CD4-positive, alpha-beta T cell (primary cell): ENCODE data around the gene EFNA4. TPM values are rescaled to one million over a fixed set of nuclear protein-coding genes. Genes with fewer than 3 reads are reported as not detected.

Experiments used
- ATAC-seq: fragments of 200-7000 bp; cut with Tn5 transposase; one replicate; pipeline ENCODE4 v1.10.0; 2022; ENCODE audit warnings: mild to moderate bottlenecking; ENCODE audit not compliant: poor library complexity
- CTCF ChIA-PET: fragments of 350-600 bp; sonication (Branson Sonifier 250); formaldehyde crosslinking; loops from one replicate; lab custom pipeline; 2021; ENCODE audit warnings: antibody characterized with exemption, inconsistent platforms; lab: Charles Lee
- POLR2A ChIA-PET: fragments of 350-600 bp; sonication (Branson Sonifier 250); formaldehyde crosslinking; loops from one replicate; lab custom pipeline; 2021; ENCODE audit warnings: antibody characterized with exemption, inconsistent platforms; lab: Charles Lee
- DNase-seq, 14 experiments: peaks; one replicate each; pipeline ENCODE4 v3.0.0-alpha.2; 2013 to 2020; ENCODE audit warnings: mixed read lengths in 2 of 14
- H3K27ac ChIP-seq, 2 donors: one replicate each; pipeline versions ENCODE4 v1.5.1 to v1.7.0; 2013; ENCODE audit warnings: low read length in 2 of 2, low read depth in 1 of 2, mild to moderate bottlenecking in 1 of 2
- H3K27me3 ChIP-seq, 2 experiments: 1 replicate in 1 of 2; 2 replicates in 1 of 2; pipeline versions ENCODE4 v1.6.1 to v1.7.0; 2013; ENCODE audit warnings: low read length in 2 of 2, control low read depth in 1 of 2, mild to moderate bottlenecking in 1 of 2, moderate library complexity in 1 of 2; ENCODE audit not compliant: insufficient read depth in 2 of 2, control insufficient read depth in 1 of 2
- H3K36me3 ChIP-seq: one replicate; pipeline ENCODE4 v1.6.1; 2013; ENCODE audit warnings: low read length, control low read depth; ENCODE audit not compliant: insufficient read depth
- H3K4me1 ChIP-seq: one replicate; pipeline ENCODE4 v1.6.1; 2013; ENCODE audit warnings: low read length, control low read depth; ENCODE audit not compliant: insufficient read depth
- H3K4me3 ChIP-seq: one replicate; pipeline ENCODE4 v1.5.1; 2013; ENCODE audit warnings: mild to moderate bottlenecking, low read length, moderate library complexity
- H3K9me3 ChIP-seq, 2 experiments: 1 replicate in 1 of 2; 2 replicates in 1 of 2; pipeline versions ENCODE4 v1.6.1 to v1.7.0; 2013; ENCODE audit warnings: low read length in 2 of 2, mild to moderate bottlenecking in 2 of 2, control low read depth in 1 of 2, moderate library complexity in 1 of 2; ENCODE audit not compliant: control insufficient read depth in 1 of 2, insufficient read depth in 1 of 2
- H3K27ac Mint-ChIP-seq: one replicate; pipeline ENCODE4 v1.8.0; 2020; ENCODE audit warnings: mixed read lengths
- H3K27me3 Mint-ChIP-seq: one replicate; pipeline ENCODE4 v1.8.0; 2021; ENCODE audit warnings: mixed read lengths
- H3K36me3 Mint-ChIP-seq: one replicate; pipeline ENCODE4 v1.8.0; 2021; ENCODE audit warnings: low read depth, mixed read lengths
- H3K4me1 Mint-ChIP-seq: one replicate; pipeline ENCODE4 v1.8.0; 2021; ENCODE audit warnings: low read depth, mixed read lengths
- H3K4me3 Mint-ChIP-seq: one replicate; pipeline ENCODE4 v1.8.0; 2020; ENCODE audit warnings: mild to moderate bottlenecking, mixed read lengths
- H3K9me3 Mint-ChIP-seq: one replicate; pipeline ENCODE4 v1.8.0; 2020; ENCODE audit warnings: mixed read lengths
- intact Hi-C, 2 experiments: fragments of 100-400 bp; cut with DNase I in 1 of 2; cut with micrococcal nuclease in 1 of 2; formaldehyde crosslinking; loops; one replicate each; pipeline versions ENCODE4 v1.15.1 to v1.9.0; 2023 to 2025; cut with DNase I, micrococcal nuclease
- total RNA-seq, 174 experiments: library from RNA in 2 of 174; stranded (reverse) in 2 of 174; gene quantifications; one replicate each; pipeline ENCODE4 v1.2.3 and lab custom pipeline; 2021 to 2026
- TF ChIP-seq, protein P1 (sequence below): fragments of 200-600 bp; IDR thresholded peaks from one replicate; pipeline ENCODE4 v1.8.0; 2022; ENCODE audit warnings: antibody characterized with exemption, mild to moderate bottlenecking

The EFNA4 gene
- total RNA-seq, 2 experiments from 2014 or later: 2.4 to 3.3 TPM

DNA sequence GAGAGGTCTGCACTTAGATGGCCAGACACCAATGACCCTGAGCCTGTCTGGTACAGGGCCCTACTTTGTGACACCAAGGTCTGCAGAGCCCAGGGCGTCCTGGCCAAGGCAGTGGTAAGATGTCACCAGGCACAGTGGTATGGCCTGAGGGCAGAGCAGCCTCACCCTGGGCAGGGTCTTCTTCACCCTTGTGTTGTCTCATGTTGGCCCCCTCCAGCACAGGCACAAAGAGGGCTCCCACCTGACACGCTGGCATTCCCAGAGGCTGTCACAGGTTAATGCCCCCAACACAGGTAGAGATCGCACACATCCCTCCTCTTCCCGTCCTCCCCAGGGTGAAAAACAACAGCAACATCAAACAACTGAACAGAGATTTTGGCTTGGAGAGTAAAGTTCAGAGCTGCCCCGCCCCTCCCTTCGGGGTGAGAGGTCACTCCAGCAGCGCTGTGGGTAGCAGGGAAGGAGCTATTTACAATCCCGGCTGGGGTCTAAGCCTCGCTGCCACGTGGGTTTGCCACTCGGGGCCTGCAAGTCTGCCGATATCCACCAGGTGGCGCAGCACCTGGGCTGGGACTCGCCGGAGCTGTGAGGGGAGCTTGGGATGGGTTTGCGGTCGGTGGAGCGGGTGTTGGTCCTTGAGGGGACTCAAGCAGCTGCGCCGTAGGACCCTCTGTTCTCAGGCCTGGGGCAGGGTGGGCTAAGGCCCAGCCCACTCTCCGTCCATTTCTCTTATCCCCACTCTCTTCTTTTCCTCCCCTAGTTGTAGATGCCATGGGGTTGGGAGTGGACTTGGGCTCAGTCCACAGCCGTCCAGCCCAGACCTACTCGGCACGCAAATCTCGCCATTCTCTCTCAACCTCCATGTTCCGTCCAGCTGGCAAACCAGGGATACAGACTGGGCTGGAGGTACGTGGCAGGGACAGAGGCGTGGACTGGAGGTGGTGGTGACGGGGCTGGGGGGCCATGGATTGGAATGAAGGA lies 27.8 kb downstream of the EFNA4 start:
- ATAC-seq (peak; percentile 91), DNase-seq (peak; percentile 67 to 88 (median 76))
- Histone ChIP-seq H3K27me3 (no peaks in the 10 kb centered on the region), H3K4me3 (no peak overlapping the region), H3K36me3 (no peaks in the 10 kb centered on the region), H3K4me1 (peaks cover 13% of the 10 kb centered on the region), H3K27ac (no peak overlapping the region), H3K9me3 (no peaks in the 10 kb centered on the region)
- Mint-ChIP-seq H3K4me3 (no peak overlapping the region), H3K27ac (no peak overlapping the region), H3K4me1 (peaks cover 10% of the 10 kb centered on the region), H3K9me3 (no peaks in the 10 kb centered on the region), H3K36me3 (no peaks in the 10 kb centered on the region), H3K27me3 (no peaks in the 10 kb centered on the region)
- intact Hi-C loops: loop anchor here (1.0 to 10.0 kb wide), 5 partner anchors 36 to 503 kb away; partner anchors contain the start of gene EFNA1 (in 1 of the 2)
- CTCF ChIA-PET: interaction anchor here (0.5 to 2.0 kb wide), 21 partner anchors 11 to 517 kb away, joined by 3 to 29 read pairs (median 4); partner anchors contain the start of genes ADAM15, DPM3, KRTCAP2 and PYGO2
- TF ChIP-seq, protein P1, sequence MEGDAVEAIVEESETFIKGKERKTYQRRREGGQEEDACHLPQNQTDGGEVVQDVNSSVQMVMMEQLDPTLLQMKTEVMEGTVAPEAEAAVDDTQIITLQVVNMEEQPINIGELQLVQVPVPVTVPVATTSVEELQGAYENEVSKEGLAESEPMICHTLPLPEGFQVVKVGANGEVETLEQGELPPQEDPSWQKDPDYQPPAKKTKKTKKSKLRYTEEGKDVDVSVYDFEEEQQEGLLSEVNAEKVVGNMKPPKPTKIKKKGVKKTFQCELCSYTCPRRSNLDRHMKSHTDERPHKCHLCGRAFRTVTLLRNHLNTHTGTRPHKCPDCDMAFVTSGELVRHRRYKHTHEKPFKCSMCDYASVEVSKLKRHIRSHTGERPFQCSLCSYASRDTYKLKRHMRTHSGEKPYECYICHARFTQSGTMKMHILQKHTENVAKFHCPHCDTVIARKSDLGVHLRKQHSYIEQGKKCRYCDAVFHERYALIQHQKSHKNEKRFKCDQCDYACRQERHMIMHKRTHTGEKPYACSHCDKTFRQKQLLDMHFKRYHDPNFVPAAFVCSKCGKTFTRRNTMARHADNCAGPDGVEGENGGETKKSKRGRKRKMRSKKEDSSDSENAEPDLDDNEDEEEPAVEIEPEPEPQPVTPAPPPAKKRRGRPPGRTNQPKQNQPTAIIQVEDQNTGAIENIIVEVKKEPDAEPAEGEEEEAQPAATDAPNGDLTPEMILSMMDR: peak; percentile 91
- POLR2A ChIA-PET: interaction anchor here (1.0 to 1.1 kb wide), 3 partner anchors 21 to 81 kb away, joined by 3 to 9 read pairs (median 7); partner anchors contain the start of gene KRTCAP2

GRCh38 chr1:155092131-155092530 lies 28.6 kb downstream of the EFNA4 start:
- Histone ChIP-seq H3K4me1 (peaks cover 9% of the 10 kb centered on the region), H3K4me3 (no peak overlapping the region), H3K27ac (no peak overlapping the region), H3K36me3 (no peaks in the 10 kb centered on the region), H3K9me3 (no peaks in the 10 kb centered on the region), H3K27me3 (no peaks in the 10 kb centered on the region)
- DNase-seq (peak in 1 of 14 experiments; percentile 35), ATAC-seq (no peak)
- intact Hi-C loops: loop anchor here (5.0 to 10.0 kb wide), 3 partner anchors 35 to 503 kb away; partner anchors contain the start of gene EFNA1 (in 1 of the 2)
- Mint-ChIP-seq H3K4me3 (no peak overlapping the region), H3K27me3 (no peaks in the 10 kb centered on the region), H3K27ac (no peak overlapping the region), H3K9me3 (no peaks in the 10 kb centered on the region), H3K4me1 (peaks cover 10% of the 10 kb centered on the region), H3K36me3 (no peaks in the 10 kb centered on the region)
- TF ChIP-seq, protein P1: no peak
- POLR2A ChIA-PET: interaction anchor here (1.1 kb wide), 2 partner anchors 76 to 81 kb away, joined by 7 to 9 read pairs; partner anchors contain the start of gene KRTCAP2
- CTCF ChIA-PET: interaction anchor here (0.5 to 2.0 kb wide), 19 partner anchors 12 to 516 kb away, joined by 3 to 29 read pairs (median 4); partner anchors contain the start of genes ADAM15, DPM3, KRTCAP2 and PYGO2

DNA sequence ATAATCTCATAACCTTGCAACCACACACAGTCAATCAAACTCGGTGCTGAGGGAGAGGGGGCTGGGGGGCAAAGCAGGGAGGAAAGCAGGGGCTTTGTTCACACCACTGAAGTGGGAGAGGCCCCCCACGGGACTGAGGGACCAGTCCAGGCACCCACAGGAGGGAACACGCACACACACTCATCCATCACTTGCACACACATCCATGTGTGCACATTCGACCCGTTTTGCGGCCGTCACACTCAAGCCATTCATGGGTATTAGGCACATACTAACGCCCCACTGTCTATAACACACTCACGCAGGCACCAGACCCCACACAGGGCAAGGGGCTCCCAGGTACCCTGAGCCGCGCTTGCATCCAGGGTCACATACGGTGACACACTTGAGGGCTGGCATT lies 29.1 kb downstream of the EFNA4 start:
- Histone ChIP-seq H3K36me3 (no peaks in the 10 kb centered on the region), H3K27me3 (no peaks in the 10 kb centered on the region), H3K27ac (no peak overlapping the region), H3K9me3 (no peaks in the 10 kb centered on the region), H3K4me3 (no peak overlapping the region), H3K4me1 (peaks cover 9% of the 10 kb centered on the region)
- TF ChIP-seq, protein P1: no peak
- DNase-seq: peak in 1 of 14 experiments; percentile 16
- ChIA-PET POLR2A (no interaction called here), CTCF (no interaction called here)
- H3K9me3 Mint-ChIP-seq: no peaks in the 10 kb centered on the region
- intact Hi-C loops: loop anchor here (5.0 to 10.0 kb wide), 3 partner anchors 35 to 502 kb away; partner anchors contain the start of gene EFNA1 (in 1 of the 2)
- no peaks in the 10 kb centered on the region for H3K27me3 Mint-ChIP-seq
- H3K27ac Mint-ChIP-seq: no peak overlapping the region
- no peaks in the 10 kb centered on the region for H3K36me3 Mint-ChIP-seq
- peaks cover 5% of the 10 kb centered on the region for H3K4me1 Mint-ChIP-seq
- ATAC-seq: no peak
- H3K4me3 Mint-ChIP-seq: no peak overlapping the region
